Endothelial cell (in vitro differentiated cells): Measurements from ENCODE around the gene USP31. TPM values are rescaled to one million over a fixed set of nuclear protein-coding genes. Genes with fewer than 3 reads are reported as not detected.
A peak's percentile ranks its signal among the peaks of the same experiment; 100 is the strongest.

Experiments used
- DNase-seq: peaks from one replicate; pipeline ENCODE4 v3.0.0; 2021; ENCODE audit warnings: low spot score
- H3K27ac Mint-ChIP-seq: one replicate; pipeline ENCODE4 v1.8.0; 2021; ENCODE audit warnings: mixed read lengths, inconsistent platforms; ENCODE audit not compliant: unreplicated experiment
- H3K27me3 Mint-ChIP-seq: one replicate; pipeline ENCODE4 v1.8.0; 2021; ENCODE audit warnings: mild to moderate bottlenecking, moderate library complexity, mixed read lengths, inconsistent platforms; ENCODE audit not compliant: unreplicated experiment
- H3K36me3 Mint-ChIP-seq: one replicate; pipeline ENCODE4 v1.8.0; 2021; ENCODE audit warnings: mild to moderate bottlenecking, low read depth, mixed read lengths, inconsistent platforms; ENCODE audit not compliant: unreplicated experiment
- H3K4me1 Mint-ChIP-seq: one replicate; pipeline ENCODE4 v1.8.0; 2021; ENCODE audit warnings: mild to moderate bottlenecking, mixed read lengths, inconsistent platforms; ENCODE audit not compliant: unreplicated experiment
- H3K4me3 Mint-ChIP-seq: one replicate; pipeline ENCODE4 v1.8.0; 2021; ENCODE audit warnings: mild to moderate bottlenecking, mixed read lengths, inconsistent platforms; ENCODE audit not compliant: unreplicated experiment
- H3K9me3 Mint-ChIP-seq: one replicate; pipeline ENCODE4 v1.8.0; 2021; ENCODE audit warnings: mixed read lengths, inconsistent platforms; ENCODE audit not compliant: unreplicated experiment
- total RNA-seq: library from RNA; stranded (reverse); fragmentation: NEBNext Ultra II Directional; extraction: Animal tissue kit (Norgen Biotek cat#: 25700); gene quantifications from one replicate; pipeline ENCODE4 v1.2.1, GENCODE V29; 2021; ENCODE audit not compliant: unreplicated experiment
- TF ChIP-seq, protein P1 (sequence below): fragments of 200-600 bp; sonication (generic); IDR thresholded peaks from one replicate; pipeline ENCODE4 v1.5.0; 2021; ENCODE audit warnings: antibody characterized with exemption; ENCODE audit not compliant: unreplicated experiment

Gene USP31
- total RNA-seq, 1 donor from 2014 or later, result 32.0 TPM

DNA sequence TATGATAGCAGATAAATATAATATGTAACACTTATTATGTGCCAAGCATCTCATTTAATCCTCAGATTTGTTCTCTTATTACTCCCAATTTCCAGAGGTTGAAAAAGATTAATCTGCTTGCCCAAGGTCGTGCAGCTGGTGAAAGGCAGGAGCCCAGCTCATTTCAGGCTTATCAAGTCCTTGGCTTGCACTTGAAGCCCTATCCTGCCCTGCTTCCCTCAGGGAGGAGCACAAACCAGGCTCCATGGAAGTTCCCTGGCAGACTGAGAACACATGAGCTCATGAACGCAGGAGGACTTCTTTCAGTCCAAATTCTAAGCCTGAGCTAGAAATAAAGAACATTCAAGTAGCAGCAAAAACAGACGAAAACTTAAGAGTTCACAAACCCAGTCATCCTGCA lies 74.8 kb downstream of the USP31 start:
- H3K27ac Mint-ChIP-seq, result no peak overlapping the region
- no peak overlapping the region for H3K4me3 Mint-ChIP-seq
- peaks cover 17% of the 10 kb centered on the region for H3K36me3 Mint-ChIP-seq
- H3K27me3 Mint-ChIP-seq, result no peaks in the 10 kb centered on the region
- no peaks in the 10 kb centered on the region for H3K9me3 Mint-ChIP-seq
- TF ChIP-seq, protein P1, sequence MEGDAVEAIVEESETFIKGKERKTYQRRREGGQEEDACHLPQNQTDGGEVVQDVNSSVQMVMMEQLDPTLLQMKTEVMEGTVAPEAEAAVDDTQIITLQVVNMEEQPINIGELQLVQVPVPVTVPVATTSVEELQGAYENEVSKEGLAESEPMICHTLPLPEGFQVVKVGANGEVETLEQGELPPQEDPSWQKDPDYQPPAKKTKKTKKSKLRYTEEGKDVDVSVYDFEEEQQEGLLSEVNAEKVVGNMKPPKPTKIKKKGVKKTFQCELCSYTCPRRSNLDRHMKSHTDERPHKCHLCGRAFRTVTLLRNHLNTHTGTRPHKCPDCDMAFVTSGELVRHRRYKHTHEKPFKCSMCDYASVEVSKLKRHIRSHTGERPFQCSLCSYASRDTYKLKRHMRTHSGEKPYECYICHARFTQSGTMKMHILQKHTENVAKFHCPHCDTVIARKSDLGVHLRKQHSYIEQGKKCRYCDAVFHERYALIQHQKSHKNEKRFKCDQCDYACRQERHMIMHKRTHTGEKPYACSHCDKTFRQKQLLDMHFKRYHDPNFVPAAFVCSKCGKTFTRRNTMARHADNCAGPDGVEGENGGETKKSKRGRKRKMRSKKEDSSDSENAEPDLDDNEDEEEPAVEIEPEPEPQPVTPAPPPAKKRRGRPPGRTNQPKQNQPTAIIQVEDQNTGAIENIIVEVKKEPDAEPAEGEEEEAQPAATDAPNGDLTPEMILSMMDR, result no peak
- DNase-seq, result no peak
- no peaks in the 10 kb centered on the region for H3K4me1 Mint-ChIP-seq

DNA sequence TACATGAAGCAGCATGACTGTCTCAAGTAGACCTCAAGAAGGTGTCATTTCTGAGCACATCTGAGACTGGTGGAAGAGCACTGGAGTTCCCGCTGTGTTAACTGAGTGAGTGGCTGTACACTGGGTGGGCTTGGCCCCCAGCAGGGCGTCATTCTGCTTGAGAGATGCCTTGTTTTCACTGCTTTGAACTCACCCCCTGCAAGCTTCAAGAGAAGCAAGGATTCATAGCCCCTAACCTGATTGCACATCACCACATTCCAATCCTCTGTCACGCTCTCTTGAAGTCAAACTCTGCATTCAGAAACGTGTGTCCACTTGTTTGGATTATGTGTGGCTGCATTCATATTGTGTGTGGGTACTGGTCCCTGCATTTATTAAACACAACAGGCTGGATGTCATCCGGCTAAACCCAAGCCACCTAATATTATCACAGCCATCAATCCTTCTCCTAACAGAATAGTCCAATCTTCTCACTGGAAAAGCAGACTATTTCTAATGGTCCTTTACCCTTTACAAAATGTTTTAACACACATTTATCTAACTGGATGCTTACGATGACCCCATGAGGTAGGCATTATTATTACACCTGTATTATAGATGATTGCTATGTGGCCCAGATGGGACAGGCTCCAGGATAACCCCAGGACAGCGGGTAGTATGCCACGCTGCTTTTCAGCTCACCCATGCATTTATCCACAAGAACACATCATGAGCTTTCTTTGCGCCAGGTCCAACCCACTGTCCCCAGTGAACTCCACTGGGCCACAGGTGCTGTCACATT lies 76.3 kb downstream of the USP31 start:
- H3K27me3 Mint-ChIP-seq, result no peaks in the 10 kb centered on the region
- H3K36me3 Mint-ChIP-seq, result peaks cover 10% of the 10 kb centered on the region

DNA sequence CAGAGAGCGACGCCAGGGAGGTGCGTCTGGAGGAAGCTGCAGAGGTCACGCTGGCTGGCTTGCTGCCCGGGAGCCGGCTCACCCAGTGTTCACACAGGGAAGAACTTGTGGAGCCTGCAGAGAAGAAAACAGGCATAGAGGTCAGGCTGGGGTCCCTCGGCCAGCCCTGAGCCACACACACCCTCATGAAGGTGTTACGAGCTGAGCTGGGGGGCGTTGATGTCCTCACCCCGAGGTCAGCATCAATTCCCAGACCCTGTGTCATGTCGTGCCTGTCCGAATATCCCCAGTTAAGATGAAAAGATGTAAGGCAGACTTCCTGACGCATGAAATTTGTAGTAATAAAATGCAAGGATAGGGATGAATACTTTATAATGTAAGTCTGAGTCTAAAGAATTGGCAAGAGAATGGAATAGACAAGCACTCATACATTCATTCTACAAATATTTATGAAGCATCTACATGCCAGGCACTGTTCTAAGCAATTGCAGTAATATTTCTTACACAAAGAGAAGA lies 77.1 kb downstream of the USP31 start:
- no peak for DNase-seq
- Mint-ChIP-seq H3K4me1 (no peaks in the 10 kb centered on the region), H3K27me3 (no peaks in the 10 kb centered on the region), H3K9me3 (no peaks in the 10 kb centered on the region), H3K4me3 (peak overlapping the region; percentile 25), H3K36me3 (peaks cover 18% of the 10 kb centered on the region), H3K27ac (no peak overlapping the region)
- TF ChIP-seq, protein P1, result no peak

More for the DNA sequence above, 76.3 kb downstream of the USP31 start:
- no peaks in the 10 kb centered on the region for H3K9me3 Mint-ChIP-seq
- H3K27ac Mint-ChIP-seq, result no peak overlapping the region
- no peak for DNase-seq
- TF ChIP-seq, protein P1, result peak; percentile 18
- H3K4me1 Mint-ChIP-seq, result no peaks in the 10 kb centered on the region
- no peak overlapping the region for H3K4me3 Mint-ChIP-seq

DNA sequence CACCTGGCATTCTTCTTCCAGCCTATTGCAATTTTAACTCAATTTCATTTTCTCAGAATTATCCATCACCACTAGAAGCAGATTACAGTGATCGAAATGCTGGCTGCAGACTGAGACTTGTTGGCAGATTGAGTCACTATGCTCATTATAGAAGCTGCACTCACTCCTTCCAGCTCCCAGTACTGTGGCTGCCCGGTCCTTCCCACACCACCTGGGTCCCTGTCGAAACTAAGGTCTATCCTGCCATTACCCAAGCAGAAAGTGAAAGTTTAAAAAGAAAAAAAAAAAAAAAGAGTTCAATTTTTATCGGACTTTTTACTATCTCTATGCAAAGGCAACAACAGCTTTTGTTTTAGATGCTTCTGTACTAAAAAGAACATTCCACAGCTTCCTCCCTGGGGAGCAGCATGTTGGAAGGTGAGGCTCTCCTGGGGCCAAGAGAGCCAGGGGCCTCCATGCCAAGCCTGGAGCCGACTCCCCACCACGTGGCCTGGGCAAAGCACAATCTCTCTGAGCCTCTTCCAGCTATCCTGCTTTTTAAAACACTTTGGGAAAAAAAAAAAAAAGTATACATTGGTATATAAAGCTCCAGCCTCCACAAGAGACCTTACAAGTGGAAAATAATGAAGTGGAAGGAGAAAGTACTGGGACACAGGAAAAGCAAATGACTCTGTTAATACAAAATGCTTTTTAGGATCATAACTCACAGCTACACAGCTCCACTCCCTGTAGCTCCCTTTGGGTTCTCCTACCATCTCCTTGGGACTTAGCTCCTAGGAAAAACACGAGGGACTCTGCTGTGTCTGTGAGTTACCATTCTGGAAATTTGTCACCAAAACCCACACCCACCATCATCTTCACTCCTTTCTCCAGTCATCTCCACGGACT lies 77.8 kb downstream of the USP31 start:
- Mint-ChIP-seq H3K9me3 (no peaks in the 10 kb centered on the region), H3K36me3 (peaks cover 19% of the 10 kb centered on the region), H3K4me3 (peak overlapping the region; percentile 25), H3K27ac (no peak overlapping the region), H3K27me3 (no peaks in the 10 kb centered on the region), H3K4me1 (no peaks in the 10 kb centered on the region)
- TF ChIP-seq, protein P1, result no peak
- DNase-seq, result no peak
